ENCODE data around the gene LRCOL1.

LRCOL1 gene

GRCh38 chr12:132619071-132619385 lies 8.6 kb upstream of the LRCOL1 start:
- no peak for DNase-seq (ENCODE audit: low spot score)

GRCh38 chr12:132618683-132619043 lies 8.3 kb upstream of the LRCOL1 start, which contains the start of gene P2RX2:
Gene P2RX2, plus strand, starts transcription at chr12:132618776. Its CDS starts 41 bp downstream, at chr12:132618817.
- DNase-seq (ENCODE audit: low spot score), result no peak

- DNase-seq (ENCODE audit: low spot score), result no peak
Measured at GRCh38 chr12:132617822-132618682, 7.7 kb upstream of the LRCOL1 start.

- no peak for DNase-seq (ENCODE audit: low spot score)
Measured at GRCh38 chr12:132617135-132617701, 6.8 kb upstream of the LRCOL1 start.

- DNase-seq (ENCODE audit: low spot score), result no peak
Measured at GRCh38 chr12:132615579-132616038, 5.2 kb upstream of the LRCOL1 start.

- DNase-seq (ENCODE audit: low spot score), result peak; percentile 74
Measured at GRCh38 chr12:132614861-132615578, 4.6 kb upstream of the LRCOL1 start.

- no peak for DNase-seq (ENCODE audit: low spot score)
Measured at GRCh38 chr12:132614029-132614428, 3.6 kb upstream of the LRCOL1 start.

GRCh38 chr12:132611620-132612019 lies 1.2 kb upstream of the LRCOL1 start:
- no peak for DNase-seq (ENCODE audit: low spot score)

- DNase-seq (ENCODE audit: low spot score), result no peak
Measured at GRCh38 chr12:132610866-132611602, 652 bp upstream of the LRCOL1 start.

GRCh38 chr12:132608231-132609171 lies 1.9 kb downstream of the LRCOL1 start:
- DNase-seq (ENCODE audit: low spot score), result no peak

- no peak for DNase-seq (ENCODE audit: low spot score)
Measured at GRCh38 chr12:132606927-132607326, 3.5 kb downstream of the LRCOL1 start.

- DNase-seq (ENCODE audit: low spot score), result no peak
Measured at GRCh38 chr12:132606466-132606865, 3.9 kb downstream of the LRCOL1 start.

GRCh38 chr12:132605892-132606291 lies 4.5 kb downstream of the LRCOL1 start:
- DNase-seq (ENCODE audit: low spot score), result no peak

GRCh38 chr12:132604668-132605441 lies 5.5 kb downstream of the LRCOL1 start:
- DNase-seq (ENCODE audit: low spot score), result no peak

GRCh38 chr12:132604151-132604618 lies 6.2 kb downstream of the LRCOL1 start:
- DNase-seq (ENCODE audit: low spot score), result no peak

GRCh38 chr12:132603240-132604150 lies 6.9 kb downstream of the LRCOL1 start:
- no peak for DNase-seq (ENCODE audit: low spot score)

GRCh38 chr12:132602572-132603239 lies 7.7 kb downstream of the LRCOL1 start:
- DNase-seq (ENCODE audit: low spot score), result no peak

GRCh38 chr12:132601171-132601883 lies 9.1 kb downstream of the LRCOL1 start:
- no peak for DNase-seq (ENCODE audit: low spot score)

Data from COLO829 (cell line).